H1 (cell line): ENCODE measurements around the gene RHBG. TPM values are rescaled to one million over a fixed set of nuclear protein-coding genes. Genes with fewer than 3 reads are reported as not detected.
A peak's percentile ranks its signal among the peaks of the same experiment; 100 is the strongest.

Experiments used
- CTCF ChIA-PET: fragments of 300-600 bp; sonication (Branson Sonifier 250); formaldehyde crosslinking; loops from one replicate; lab custom pipeline; 2021; ENCODE audit not compliant: partially characterized antibody; lab: Charles Lee
- POLR2A ChIA-PET: fragments of 300-600 bp; sonication (Branson Sonifier 250); formaldehyde crosslinking; loops from one replicate; lab custom pipeline; 2021; ENCODE audit warnings: inconsistent platforms; ENCODE audit not compliant: partially characterized antibody; lab: Charles Lee
- DNase-seq, 2 experiments: peaks; one replicate each; pipeline versions ENCODE4 v3.0.0 to v3.0.0-alpha.2; 2010 to 2022; ENCODE audit warnings: low spot score in 2 of 2, low read depth in 1 of 2, mixed read lengths in 1 of 2
- FAIRE-seq: peaks from 2 replicates; lab custom pipeline; 2011; peaks lifted over from hg19 to GRCh38; lab: Jason Lieb, UNC
- H2AFZ ChIP-seq: 2 replicates; pipeline ENCODE4 v1.8.1; 2012; ENCODE audit warnings: low read length, inconsistent platforms
- H2AK5ac ChIP-seq: 2 replicates; pipeline ENCODE4 v1.6.1; 2013; ENCODE audit warnings: low read depth, low read length
- H2BK120ac ChIP-seq: replicated peaks from 2 replicates; pipeline ENCODE3; 2013; ENCODE audit warnings: low read depth, low read length, inconsistent platforms
- H2BK12ac ChIP-seq: 2 replicates; pipeline ENCODE4 v1.6.1; 2013; ENCODE audit warnings: low read depth, low read length
- H2BK15ac ChIP-seq: 2 replicates; pipeline ENCODE4 v1.6.1; 2013; ENCODE audit warnings: low read length
- H2BK20ac ChIP-seq: 2 replicates; pipeline ENCODE4 v1.6.1; 2013; ENCODE audit warnings: low read length
- H2BK5ac ChIP-seq: 2 replicates; pipeline ENCODE4 v1.6.1; 2013; ENCODE audit warnings: low read depth, low read length
- H3K14ac ChIP-seq: 2 replicates; pipeline ENCODE4 v1.6.1; 2013; ENCODE audit warnings: inconsistent platforms; ENCODE audit not compliant: insufficient read length
- H3K18ac ChIP-seq: 2 replicates; pipeline ENCODE4 v1.6.1; 2013; ENCODE audit warnings: low read length; ENCODE audit errors: extremely low read depth
- H3K23ac ChIP-seq: 2 replicates; pipeline ENCODE4 v1.6.1; 2013; ENCODE audit warnings: inconsistent platforms; ENCODE audit not compliant: insufficient read length
- H3K23me2 ChIP-seq: 2 replicates; pipeline ENCODE4 v1.6.1; 2013; ENCODE audit warnings: low read depth, low read length
- H3K27ac ChIP-seq: 2 replicates; pipeline ENCODE4 v1.6.1; 2011; ENCODE audit warnings: low read depth, low read length, inconsistent platforms
- H3K27me3 ChIP-seq, 4 experiments: replicated peaks in 1 of 4; 1 replicate in 1 of 4; 2 replicates in 3 of 4; pipeline versions ENCODE4 v1.6.1 to v1.8.1; 2011 to 2013; ENCODE audit warnings: low read length in 3 of 4, mild to moderate bottlenecking in 3 of 4, inconsistent platforms in 2 of 4, mixed read lengths in 2 of 4, moderate library complexity in 1 of 4; ENCODE audit not compliant: control insufficient read depth in 3 of 4, insufficient read depth in 3 of 4; ENCODE audit errors: extremely low read depth in 1 of 4
- H3K36me3 ChIP-seq, 4 experiments: 2 replicates each; pipeline versions ENCODE4 v1.6.1 to v1.8.1; 2011 to 2013; ENCODE audit warnings: mild to moderate bottlenecking in 4 of 4, low read length in 3 of 4, moderate library complexity in 2 of 4, control low read depth in 1 of 4, inconsistent platforms in 1 of 4; ENCODE audit not compliant: insufficient read depth in 4 of 4, control insufficient read depth in 2 of 4
- H3K4ac ChIP-seq: replicated peaks from 2 replicates; pipeline ENCODE3; 2013; ENCODE audit warnings: low read length, low read depth, mixed read lengths, inconsistent platforms; ENCODE audit not compliant: insufficient read length
- H3K4me1 ChIP-seq, 4 experiments: replicated peaks in 1 of 4; 1 replicate in 1 of 4; 2 replicates in 3 of 4; pipeline versions ENCODE4 v1.6.1 to v1.8.1; 2011 to 2013; ENCODE audit warnings: low read length in 3 of 4, inconsistent platforms in 2 of 4, mixed read lengths in 1 of 4; ENCODE audit not compliant: insufficient read depth in 4 of 4, control insufficient read depth in 3 of 4
- H3K4me2 ChIP-seq, 2 experiments: 2 replicates each; pipeline versions ENCODE4 v1.6.1 to v1.8.1; 2011 to 2013; ENCODE audit warnings: low read depth in 2 of 2, low read length in 2 of 2, control low read depth in 1 of 2, inconsistent platforms in 1 of 2, mild to moderate bottlenecking in 1 of 2; ENCODE audit not compliant: insufficient read depth in 1 of 2
- H3K4me3 ChIP-seq, 4 experiments: fragments of 200-600, 300-600 bp in 1 of 4; sonication (generic), shearing (Covaris generic), sonication (Bioruptor Twin) in 1 of 4; 2 replicates each; pipeline versions ENCODE4 v1.5.1 to v1.8.1; 2011 to 2016; ENCODE audit warnings: low read length in 4 of 4, low read depth in 3 of 4, control low read depth in 2 of 4, inconsistent platforms in 2 of 4, mild to moderate bottlenecking in 2 of 4, mixed read lengths in 1 of 4, moderate library complexity in 1 of 4; ENCODE audit not compliant: insufficient read depth in 2 of 4; ENCODE audit errors: extremely low read depth in 1 of 4
- H3K56ac ChIP-seq: replicated peaks from 2 replicates; pipeline ENCODE3; 2013; ENCODE audit warnings: low read depth, mild to moderate bottlenecking, mixed read lengths, low read length, inconsistent platforms; ENCODE audit not compliant: insufficient read length
- H3K79me1 ChIP-seq: 2 replicates; pipeline ENCODE4 v1.6.1; 2013; ENCODE audit warnings: low read depth, low read length, control low read depth
- H3K79me2 ChIP-seq, 2 experiments: 2 replicates each; pipeline versions ENCODE4 v1.6.1 to v1.8.1; 2012 to 2013; ENCODE audit warnings: low read length in 2 of 2, mild to moderate bottlenecking in 2 of 2, inconsistent platforms in 1 of 2; ENCODE audit not compliant: insufficient read depth in 2 of 2, control insufficient read depth in 1 of 2
- H3K9ac ChIP-seq, 4 experiments: replicated peaks in 1 of 4; 1 replicate in 1 of 4; 2 replicates in 3 of 4; pipeline versions ENCODE4 v1.6.1 to v1.8.1; 2011 to 2013; ENCODE audit warnings: low read depth in 3 of 4, low read length in 3 of 4, control low read depth in 2 of 4, mild to moderate bottlenecking in 2 of 4, moderate library complexity in 2 of 4, inconsistent platforms in 1 of 4; ENCODE audit errors: extremely low read depth in 1 of 4
- H3K9me3 ChIP-seq, 2 experiments: 2 replicates each; pipeline versions ENCODE4 v1.6.1 to v1.8.1; 2012 to 2013; ENCODE audit warnings: mild to moderate bottlenecking in 2 of 2, moderate library complexity in 2 of 2, control low read depth in 1 of 2, inconsistent platforms in 1 of 2, low read depth in 1 of 2, low read length in 1 of 2, mixed read lengths in 1 of 2; ENCODE audit not compliant: insufficient read depth in 2 of 2
- H4K20me1 ChIP-seq, 2 experiments: replicated peaks in 1 of 2; 2 replicates each; pipeline versions ENCODE3 to v1.8.1; 2011 to 2013; ENCODE audit warnings: inconsistent platforms in 2 of 2, low read length in 2 of 2, mild to moderate bottlenecking in 1 of 2; ENCODE audit not compliant: insufficient read depth in 2 of 2, control insufficient read depth in 1 of 2
- H4K5ac ChIP-seq: 2 replicates; pipeline ENCODE4 v1.6.1; 2013; ENCODE audit warnings: low read length, low read depth, mixed read lengths, inconsistent platforms; ENCODE audit not compliant: insufficient read length
- H4K8ac ChIP-seq: 2 replicates; pipeline ENCODE4 v1.8.0; 2013; ENCODE audit warnings: mild to moderate bottlenecking, moderate library complexity, low read length, inconsistent platforms; ENCODE audit not compliant: insufficient read depth; ENCODE audit errors: extremely low read depth
- H4K91ac ChIP-seq: replicated peaks from 2 replicates; pipeline ENCODE3; 2013; ENCODE audit warnings: low read length, mixed read lengths, inconsistent platforms; ENCODE audit not compliant: insufficient read length
- ASH2L ChIP-seq: fragments of 200-600, 300-600 bp; sonication (generic); IDR thresholded peaks from one replicate; pipeline ENCODE4 v1.7.1; 2017; ENCODE audit warnings: low read length
- BRCA1 ChIP-seq: IDR thresholded peaks from 2 replicates; pipeline ENCODE4 v1.6.1; 2012; ENCODE audit warnings: low read depth, low read length, improper control_type of control experiment
- CBX5 ChIP-seq: fragments of 300-800, 300-1000 bp; sonication (generic); IDR thresholded peaks from 2 replicates; pipeline ENCODE4 v1.7.1; 2016; ENCODE audit warnings: antibody characterized with exemption, low read length, low read depth
- CHD2 ChIP-seq: IDR thresholded peaks from 2 replicates; pipeline ENCODE4 v1.6.1; 2012; ENCODE audit warnings: low read length, improper control_type of control experiment
- CREB1 ChIP-seq: IDR thresholded peaks from 2 replicates; pipeline ENCODE4 v1.6.1; 2012; ENCODE audit warnings: inconsistent platforms
- CTBP2 ChIP-seq: IDR thresholded peaks from 2 replicates; pipeline ENCODE4 v1.7.0; 2011; ENCODE audit warnings: borderline replicate concordance, mild to moderate bottlenecking, moderate library complexity, mixed read lengths, low read length; ENCODE audit not compliant: insufficient read depth, insufficient read length
- EP300 ChIP-seq, 2 experiments: IDR thresholded peaks; 1 replicate in 1 of 2; 2 replicates in 1 of 2; pipeline ENCODE4 v1.6.1; 2011 to 2012; ENCODE audit warnings: low read depth in 2 of 2, low read length in 2 of 2, mild to moderate bottlenecking in 2 of 2, borderline replicate concordance in 1 of 2, inconsistent platforms in 1 of 2, moderate library complexity in 1 of 2
- MAFK ChIP-seq: IDR thresholded peaks from 2 replicates; pipeline ENCODE4 v1.6.1; 2012; ENCODE audit warnings: low read depth, mild to moderate bottlenecking, improper control_type of control experiment, low read length
- RAD21 ChIP-seq, 2 experiments: IDR thresholded peaks in 1 of 2; conservative IDR thresholded peaks in 1 of 2; 2 replicates each; pipeline ENCODE4 v1.6.1; 2011; ENCODE audit warnings: low read depth in 2 of 2, low read length in 2 of 2, improper control_type of control experiment in 1 of 2, inconsistent platforms in 1 of 2, mild to moderate bottlenecking in 1 of 2, moderate library complexity in 1 of 2
- YY1 ChIP-seq: IDR thresholded peaks from 2 replicates; pipeline ENCODE4 v1.6.1; 2011; ENCODE audit warnings: low read depth, mild to moderate bottlenecking, low read length
- WGBS, 2 experiments: shearing (Covaris generic) in 1 of 2; methylation state at CpG; one replicate each; pipeline versions ENCODE4 v1.1.6 to v1.1.7; 2013 to 2015; ENCODE audit warnings: low lambda C conversion rate in 2 of 2, mixed read lengths in 2 of 2, inconsistent platforms in 1 of 2, low coverage in 1 of 2, missing lambda C conversion rate in 1 of 2; ENCODE audit not compliant: insufficient replicate concordance in 2 of 2, insufficient coverage in 1 of 2, insufficient read length in 1 of 2; ENCODE audit errors: extremely low coverage in 1 of 2, missing lambda C conversion rate in 1 of 2; 5-methylcytosine and 5-hydroxymethylcytosine counted together
- polyA plus RNA-seq, 7 experiments: library from polyadenylated mRNA; depleted of rRNA in 3 of 7; stranded (reverse) in 5 of 7; unstranded in 2 of 7; fragments of >200 nt in 5 of 7; fragments of 200-250 nt in 2 of 7; gene quantifications; 1 replicate in 5 of 7; 2 replicates in 1 of 7; 4 replicates in 1 of 7; pipeline versions ENCODE4 v1.2.1 to v1.2.3, GENCODE V29; 2011 to 2013; ENCODE audit warnings: missing spikeins in 2 of 7, mixed read lengths in 2 of 7
- total RNA-seq: library from RNA; stranded (reverse); fragmentation: NEBNext Ultra II Directional; extraction: Animal tissue kit (Norgen Biotek cat#: 25700); gene quantifications from 2 replicates; pipeline ENCODE4 v1.2.1, GENCODE V29; 2021
- TF ChIP-seq, protein P1 (sequence below): IDR thresholded peaks from 2 replicates; pipeline ENCODE4 v1.6.1; 2011; ENCODE audit warnings: low read depth, mild to moderate bottlenecking, low read length; ENCODE audit not compliant: insufficient read depth

RHBG gene
- total and polyA plus RNA-seq, 2 of the 8 experiments (the other 6 are each of a cell fraction or from before 2014, with no cell fraction given), result 2.6 to 2.7 TPM

DNA sequence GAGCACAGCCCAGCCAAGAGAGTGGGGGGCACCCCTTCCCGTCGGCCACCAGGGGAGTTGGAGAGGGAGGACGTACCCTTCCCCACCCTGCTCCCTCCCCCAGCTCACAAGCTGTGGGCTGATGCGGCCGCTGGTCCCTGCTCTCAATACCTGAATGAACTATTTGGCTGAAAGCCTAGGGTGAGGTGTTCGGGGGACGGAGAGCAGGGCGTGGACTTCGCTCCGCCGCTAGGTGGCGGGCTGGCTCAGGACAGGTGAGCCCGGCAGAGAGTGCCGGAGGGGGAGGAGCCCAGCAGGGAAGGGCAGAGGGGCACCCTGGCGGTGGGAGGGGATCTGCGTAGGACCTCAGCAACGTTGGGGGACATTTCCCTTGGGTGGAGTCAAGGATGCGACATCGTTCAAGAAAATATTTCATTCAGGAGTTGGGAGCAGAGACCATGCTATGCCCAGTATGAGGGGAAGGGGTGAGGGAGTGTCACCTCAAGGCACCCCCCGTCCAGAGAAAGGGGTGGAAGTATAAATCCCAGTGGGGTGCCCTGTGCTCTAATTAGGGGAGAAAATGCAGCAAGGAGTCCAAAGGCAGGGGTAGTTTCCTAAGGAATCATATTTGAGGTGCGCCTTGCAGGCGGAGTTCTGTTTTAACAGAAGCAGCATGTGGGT lies 12.0 kb upstream of the RHBG start:
- Histone ChIP-seq H3K4me2 (peak overlapping the region; percentile 49 to 80), H2AK5ac (no peak overlapping the region), H3K14ac (no peak overlapping the region), H2BK15ac (0 out of 2 replicates have a peak overlapping the region, but pooled peaks have one; percentile 61), H2BK120ac (peak overlapping the region; percentile 34), H3K56ac (no peak overlapping the region), H3K4ac (no peak overlapping the region), H3K79me2 (no peaks in the 10 kb centered on the region), H3K36me3 (no peaks in the 10 kb centered on the region), H3K23ac (no peak overlapping the region), H3K79me1 (no peaks in the 10 kb centered on the region), H2BK20ac (peak overlapping the region; percentile 86; the same call in 1 of the 2 replicates), H3K18ac (peak overlapping the region; percentile 48; the same call in 1 of the 2 replicates), H3K27me3 (no peaks in the 10 kb centered on the region; a peak in 1 of 7 replicates), H3K23me2 (peaks cover 6% of the 10 kb centered on the region; the same call in 1 of the 2 replicates), H3K9ac (no peak overlapping the region), H4K8ac (no peak overlapping the region), H3K4me3 (peak overlapping the region; percentile 27 to 58 (median 42); a peak in 6 of 8 replicates), H2BK5ac (no peak overlapping the region), H3K27ac (no peak overlapping the region), H4K20me1 (no peaks in the 10 kb centered on the region), H2AFZ (peak overlapping the region; percentile 37), H3K4me1 (peaks cover 0 to 4% (median 2%) of the 10 kb centered on the region in 4 experiments; a peak in 3 of 7 replicates), H4K91ac (no peak overlapping the region), H2BK12ac (peak overlapping the region; percentile 60; the same call in 1 of the 2 replicates), H4K5ac (no peak overlapping the region), H3K9me3 (no peaks in the 10 kb centered on the region)
- POLR2A ChIA-PET, result interaction anchor here (0.7 to 2.0 kb wide), 5 partner anchors 9 to 75 kb away, joined by 3 to 7 read pairs (median 3); partner anchors contain the start of gene RHBG
- DNase-seq, result peak; percentile 84 to 92
- CTCF ChIA-PET, result interaction anchor here (0.6 to 6.1 kb wide), 27 partner anchors 8 to 257 kb away, joined by 3 to 53 read pairs (median 4); partner anchors contain the start of genes CCT3 and TSACC
- WGBS, 2 experiments, result 10% methylated on average over 22 of the region's 22 CpGs; no CpG with 5 or more reads in 1 of the 2 experiments
- FAIRE-seq, result peak; percentile 45
- TF ChIP-seq YY1 (peak; percentile 52; the same call in 1 of the 2 replicates), BRCA1 (peak; percentile 27; the same call in 1 of the 2 replicates), CREB1 (peak; percentile 65), CTBP2 (peak; percentile 33), RAD21 (IDR thresholded peaks at IDR 0.05 in 1 of 2, conservative IDR thresholded peaks at IDR 0.05 in 1 of 2; ENCODE audit: low read depth in 2 of 2, low read length in 2 of 2) (peak; percentile 55 to 69), CBX5 (no peak), EP300 (IDR thresholded peaks at IDR 0.05; ENCODE audit: borderline replicate concordance in 1 of 2, low read depth in 2 of 2, low read length in 2 of 2) (peak in 1 of 2 experiments; percentile 40; a peak in 1 of 3 replicates), CHD2 (peak; percentile 47; the same call in 1 of the 2 replicates), ASH2L (peak; percentile 69), MAFK (no peak)
- TF ChIP-seq, protein P1, sequence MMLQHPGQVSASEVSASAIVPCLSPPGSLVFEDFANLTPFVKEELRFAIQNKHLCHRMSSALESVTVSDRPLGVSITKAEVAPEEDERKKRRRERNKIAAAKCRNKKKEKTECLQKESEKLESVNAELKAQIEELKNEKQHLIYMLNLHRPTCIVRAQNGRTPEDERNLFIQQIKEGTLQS, result no peak
